C4-2B (cell line): ENCODE results near the gene NPSR1.

ENCODE experiments used
- ZFX ChIP-seq: fragments of 450-650 bp; IDR thresholded peaks from 2 replicates; pipeline ENCODE4 v1.6.1; 2017
- TF ChIP-seq, protein P1 (sequence below): fragments of 450-650 bp; conservative IDR thresholded peaks from 2 replicates; pipeline ENCODE4 v1.5.1; 2017; ENCODE audit warnings: mild to moderate bottlenecking

DNA sequence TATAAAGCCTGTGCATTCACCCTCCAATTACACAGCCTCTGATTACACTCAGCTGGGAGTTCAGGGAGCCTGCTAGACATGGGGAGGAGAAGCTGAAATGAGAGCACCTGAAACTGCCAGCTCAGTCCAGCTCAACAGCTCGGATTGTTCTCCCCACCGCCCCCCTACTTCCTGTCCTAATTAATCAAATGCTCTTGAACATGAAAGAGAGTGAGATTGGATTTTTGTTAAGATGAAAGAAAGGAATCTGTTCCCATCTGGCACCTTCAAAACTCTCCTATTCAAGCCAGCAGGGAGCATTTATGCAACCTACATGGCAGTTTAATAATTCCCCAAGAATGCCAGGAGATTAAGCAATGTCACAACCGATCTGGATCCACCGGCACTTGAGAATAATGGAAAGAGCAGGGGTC lies 98.0 kb downstream of the NPSR1 start:
- TF ChIP-seq, protein P1, sequence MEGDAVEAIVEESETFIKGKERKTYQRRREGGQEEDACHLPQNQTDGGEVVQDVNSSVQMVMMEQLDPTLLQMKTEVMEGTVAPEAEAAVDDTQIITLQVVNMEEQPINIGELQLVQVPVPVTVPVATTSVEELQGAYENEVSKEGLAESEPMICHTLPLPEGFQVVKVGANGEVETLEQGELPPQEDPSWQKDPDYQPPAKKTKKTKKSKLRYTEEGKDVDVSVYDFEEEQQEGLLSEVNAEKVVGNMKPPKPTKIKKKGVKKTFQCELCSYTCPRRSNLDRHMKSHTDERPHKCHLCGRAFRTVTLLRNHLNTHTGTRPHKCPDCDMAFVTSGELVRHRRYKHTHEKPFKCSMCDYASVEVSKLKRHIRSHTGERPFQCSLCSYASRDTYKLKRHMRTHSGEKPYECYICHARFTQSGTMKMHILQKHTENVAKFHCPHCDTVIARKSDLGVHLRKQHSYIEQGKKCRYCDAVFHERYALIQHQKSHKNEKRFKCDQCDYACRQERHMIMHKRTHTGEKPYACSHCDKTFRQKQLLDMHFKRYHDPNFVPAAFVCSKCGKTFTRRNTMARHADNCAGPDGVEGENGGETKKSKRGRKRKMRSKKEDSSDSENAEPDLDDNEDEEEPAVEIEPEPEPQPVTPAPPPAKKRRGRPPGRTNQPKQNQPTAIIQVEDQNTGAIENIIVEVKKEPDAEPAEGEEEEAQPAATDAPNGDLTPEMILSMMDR = no peak
- no peak for TF ChIP-seq ZFX
